H4 (cell line): ENCODE data around the gene AGMO. TPM values are rescaled to one million over a fixed set of nuclear protein-coding genes. Genes with fewer than 3 reads are reported as not detected.

Source experiments
- DNase-seq: peaks from one replicate; pipeline ENCODE4 v3.0.0-alpha.2; 2015; ENCODE audit warnings: low spot score
- total RNA-seq: library from RNA; depleted of rRNA; stranded (reverse); fragments of >200 nt; shearing (Covaris generic); gene quantifications from 2 replicates; pipeline ENCODE4 v1.2.3, GENCODE V29; 2014

AGMO gene
- total RNA-seq, 1 experiment from 2014 or later, result 0.12 TPM

- no peak for DNase-seq
Observed at GRCh38 chr7:15459018-15459615, 102.7 kb downstream of the AGMO start.

- DNase-seq, result no peak
Observed at GRCh38 chr7:15457990-15458955, 103.5 kb downstream of the AGMO start.

GRCh38 chr7:15452670-15453069, 109.1 kb downstream of the AGMO start:
- no peak for DNase-seq

GRCh38 chr7:15446722-15447121, 115.1 kb downstream of the AGMO start:
- no peak for DNase-seq

- DNase-seq, result no peak
Observed at GRCh38 chr7:15446280-15446679, 115.5 kb downstream of the AGMO start.

GRCh38 chr7:15441915-15442314, 119.9 kb downstream of the AGMO start:
- no peak for DNase-seq

GRCh38 chr7:15440482-15440881, 121.3 kb downstream of the AGMO start:
- DNase-seq, result no peak

- no peak for DNase-seq
Observed at GRCh38 chr7:15439853-15440252, 122.0 kb downstream of the AGMO start.

- DNase-seq, result no peak
Observed at GRCh38 chr7:15433151-15433550, 128.7 kb downstream of the AGMO start.

- DNase-seq, result no peak
Observed at GRCh38 chr7:15430911-15431310, 130.9 kb downstream of the AGMO start.

GRCh38 chr7:15430191-15430590, 131.6 kb downstream of the AGMO start:
- DNase-seq, result no peak

GRCh38 chr7:15424468-15424867, 137.3 kb downstream of the AGMO start:
- no peak for DNase-seq

- DNase-seq, result no peak
Observed at GRCh38 chr7:15419596-15419995, 142.2 kb downstream of the AGMO start.

GRCh38 chr7:15418264-15418663, 143.6 kb downstream of the AGMO start:
- no peak for DNase-seq

- no peak for DNase-seq
Observed at GRCh38 chr7:15417341-15417988, 144.3 kb downstream of the AGMO start.

- DNase-seq, result no peak
Observed at GRCh38 chr7:15411019-15411418, 150.8 kb downstream of the AGMO start.

GRCh38 chr7:15407910-15408309, 153.9 kb downstream of the AGMO start:
- DNase-seq, result no peak

GRCh38 chr7:15403751-15404150, 158.1 kb downstream of the AGMO start:
- no peak for DNase-seq

- no peak for DNase-seq
Observed at GRCh38 chr7:15403315-15403714, 158.5 kb downstream of the AGMO start.

GRCh38 chr7:15402436-15403136, 159.2 kb downstream of the AGMO start:
- DNase-seq, result no peak

GRCh38 chr7:15400440-15400839, 161.4 kb downstream of the AGMO start:
- no peak for DNase-seq

GRCh38 chr7:15399441-15399840, 162.4 kb downstream of the AGMO start:
- no peak for DNase-seq
